Large intestine (tissue), 3 donors: ENCODE measurements around the gene NAB1. TPM values are rescaled to one million over a fixed set of nuclear protein-coding genes. Genes with fewer than 3 reads are reported as not detected.
"Not testable (repeated sequence)": the region's sequence is repeated elsewhere in the genome, so short reads cannot be mapped to it uniquely, and the experiment has no call there.

Experiments
- DNase-seq, 2 donors: peaks; one replicate each; pipeline versions ENCODE4 v3.0.0 to v3.0.0-alpha.2; 2013
- H3K27ac ChIP-seq: one replicate; pipeline ENCODE4 v1.5.1; 2013; ENCODE audit warnings: low read length
- H3K27me3 ChIP-seq: 2 replicates; pipeline ENCODE4 v1.6.1; 2013; ENCODE audit warnings: low read length; ENCODE audit not compliant: control insufficient read depth, insufficient read depth
- H3K36me3 ChIP-seq: 2 replicates; pipeline ENCODE4 v1.6.1; 2013; ENCODE audit warnings: low read length; ENCODE audit not compliant: control insufficient read depth, insufficient read depth
- H3K4me1 ChIP-seq: one replicate; pipeline ENCODE4 v1.6.1; 2013; ENCODE audit warnings: low read length; ENCODE audit not compliant: control insufficient read depth, insufficient read depth
- H3K4me3 ChIP-seq: one replicate; pipeline ENCODE4 v1.5.1; 2013; ENCODE audit warnings: low read length
- H3K9me3 ChIP-seq: one replicate; pipeline ENCODE4 v1.6.1; 2013; ENCODE audit warnings: mild to moderate bottlenecking, low read depth, low read length, moderate library complexity; ENCODE audit not compliant: control insufficient read depth
- WGBS: methylation state at CpG from one replicate; pipeline ENCODE4 v1.1.5; 2013; ENCODE audit warnings: low lambda C conversion rate; ENCODE audit not compliant: insufficient coverage; 5-methylcytosine and 5-hydroxymethylcytosine counted together
- polyA plus RNA-seq: library from polyadenylated mRNA; unstranded; fragments of 120-200 nt; gene quantifications from one replicate; pipeline ENCODE4 v1.2.1, GENCODE V29; 2013

Gene NAB1
- polyA plus RNA-seq, 1 donor, result 48.3 TPM

DNA sequence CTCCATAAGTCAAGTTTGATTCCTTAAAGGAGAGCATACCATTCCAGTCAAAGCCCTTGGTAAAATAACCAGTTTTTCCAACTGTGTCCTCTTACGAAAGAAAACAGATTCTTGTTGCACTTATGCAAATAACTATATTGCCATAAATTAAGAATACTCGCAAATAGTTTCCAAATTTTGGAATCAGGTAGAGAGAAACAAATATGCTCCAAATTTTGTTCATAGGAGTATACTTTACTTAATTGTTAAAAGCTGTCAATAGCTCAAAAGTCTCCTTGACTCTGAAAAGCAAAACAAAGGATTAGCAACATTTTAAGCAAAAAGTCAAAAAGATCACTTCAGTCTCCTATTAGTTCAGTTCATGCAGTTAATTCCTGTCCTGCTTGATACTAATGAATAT lies 38.4 kb upstream of the NAB1 start:
- not testable (repeated sequence) for H3K4me3 ChIP-seq

DNA sequence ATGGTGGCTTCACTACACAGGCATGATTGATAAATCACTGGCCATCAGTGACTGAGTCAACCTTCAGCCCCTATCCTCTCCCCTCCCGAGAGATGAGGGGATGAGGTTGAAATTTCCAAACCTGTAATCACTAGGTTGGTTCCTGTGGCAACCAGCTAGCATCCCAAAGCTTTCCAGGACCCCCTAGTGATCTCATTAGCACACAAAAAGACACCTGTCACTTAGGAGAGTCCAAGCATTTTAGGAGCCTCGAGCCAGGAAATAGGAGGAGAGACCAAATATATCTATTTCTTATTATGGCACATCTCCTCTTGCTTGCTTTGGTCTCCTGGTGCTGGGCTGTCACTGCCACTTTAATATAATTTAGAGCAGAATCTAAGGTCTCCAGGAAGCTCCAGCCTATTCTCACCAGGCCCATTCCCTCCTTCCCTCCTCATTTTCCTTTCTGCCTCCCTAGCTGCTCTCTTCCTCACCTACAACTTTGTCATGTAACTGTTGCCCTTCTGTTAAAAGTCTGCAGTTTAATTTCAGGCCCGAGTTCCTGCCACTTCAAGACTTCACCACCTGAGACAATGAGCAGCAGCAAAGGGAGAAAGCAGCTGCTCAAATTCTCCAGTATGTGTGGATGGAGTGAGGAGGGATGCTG lies 33.2 kb upstream of the NAB1 start:
- H3K27me3 ChIP-seq, result no peaks in the 10 kb centered on the region
- H3K27ac ChIP-seq, result no peak overlapping the region
- no peaks in the 10 kb centered on the region for H3K36me3 ChIP-seq
- peaks cover 6% of the 10 kb centered on the region for H3K4me1 ChIP-seq
- DNase-seq, result no peak
- no CpG with 5 or more reads among the region's 3 CpGs for WGBS
- no peaks in the 10 kb centered on the region for H3K9me3 ChIP-seq
- no peak overlapping the region for H3K4me3 ChIP-seq

More for the DNA sequence above, 38.4 kb upstream of the NAB1 start:
- H3K4me1 ChIP-seq, H3K9me3 ChIP-seq, H3K27ac ChIP-seq, H3K27me3 ChIP-seq, H3K36me3 ChIP-seq, DNase-seq: not testable (repeated sequence)
- 92% methylated on average over 2 of the region's 2 CpGs for WGBS

DNA sequence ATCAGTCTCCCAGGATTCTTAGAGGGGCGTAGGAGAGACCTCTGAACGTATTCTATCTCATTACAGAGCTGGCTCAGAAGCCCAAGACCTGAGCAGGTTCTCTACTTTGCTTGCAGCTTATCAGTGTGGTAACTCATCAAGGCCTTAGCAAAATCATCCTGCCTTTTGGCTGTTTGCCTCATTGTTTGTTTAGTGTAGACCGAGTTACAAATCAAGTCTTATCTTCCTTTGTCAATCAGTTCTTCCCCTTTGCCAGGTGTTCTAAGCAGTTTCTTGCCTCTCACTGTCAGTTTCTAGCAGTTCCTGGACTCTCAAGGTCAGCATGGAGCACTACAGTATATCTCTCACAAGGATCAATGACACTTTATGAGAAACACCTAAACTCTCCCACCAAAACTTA lies 30.9 kb upstream of the NAB1 start:
- Histone ChIP-seq H3K27ac (no peak overlapping the region), H3K4me1 (peaks cover 6% of the 10 kb centered on the region), H3K4me3 (no peak overlapping the region), H3K36me3 (no peaks in the 10 kb centered on the region), H3K9me3 (no peaks in the 10 kb centered on the region), H3K27me3 (no peaks in the 10 kb centered on the region)
- 0% methylated on average over 1 of the region's 3 CpGs for WGBS
- DNase-seq, result peak in 1 of 2 donors; percentile 27

DNA sequence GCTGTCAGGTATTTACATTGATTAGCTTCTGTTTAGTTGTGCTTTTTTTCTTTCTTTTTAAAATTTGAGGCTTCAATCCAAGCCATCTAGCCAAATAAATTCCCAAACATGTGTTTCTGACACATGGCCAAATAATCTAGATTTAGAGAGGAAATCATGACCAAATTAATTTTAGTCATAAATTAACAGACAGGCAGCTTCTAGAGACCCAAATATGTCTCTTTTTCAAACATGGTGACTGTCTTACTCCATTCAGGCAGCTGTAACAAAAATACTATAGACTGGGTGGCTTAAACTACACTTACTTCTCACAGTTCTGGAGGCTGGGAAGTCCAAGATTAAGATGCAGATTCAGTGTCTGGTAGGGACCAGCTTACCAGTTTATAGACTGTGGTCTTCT lies 23.2 kb upstream of the NAB1 start:
- H3K9me3 ChIP-seq, result no peaks in the 10 kb centered on the region
- H3K4me3 ChIP-seq, result no peak overlapping the region
- H3K4me1 ChIP-seq, result peaks cover 3% of the 10 kb centered on the region
- DNase-seq, result no peak
- H3K36me3 ChIP-seq, result no peaks in the 10 kb centered on the region
- no peaks in the 10 kb centered on the region for H3K27me3 ChIP-seq
- no peak overlapping the region for H3K27ac ChIP-seq

DNA sequence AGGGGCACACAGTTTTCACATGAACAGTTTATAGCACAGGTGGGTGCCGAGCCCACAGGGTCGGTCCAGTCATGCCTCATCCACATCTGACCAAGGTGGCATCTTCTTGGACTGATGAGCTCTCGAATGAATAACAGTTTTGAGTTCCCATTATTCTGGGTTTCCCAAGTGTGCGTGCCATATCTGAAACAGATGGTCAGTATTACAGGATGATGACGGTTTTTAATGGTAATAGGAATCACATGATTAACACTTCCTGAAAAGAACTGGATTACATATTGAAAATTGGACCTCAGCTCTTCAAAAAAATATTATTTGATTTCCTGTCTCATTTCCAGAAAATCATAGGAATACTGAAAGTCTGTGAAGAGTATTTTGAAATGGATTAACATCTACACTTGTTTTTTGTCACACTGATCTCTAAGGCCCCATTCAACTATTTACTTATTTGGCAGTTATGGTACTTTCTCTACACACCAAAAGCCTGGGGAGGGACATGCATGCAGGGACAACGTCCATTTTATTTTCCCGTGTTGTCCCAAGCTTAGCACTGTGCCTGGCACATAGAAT lies 22.2 kb upstream of the NAB1 start:
- H3K4me1 ChIP-seq, result peaks cover 3% of the 10 kb centered on the region
- DNase-seq, result no peak
- H3K27ac ChIP-seq, result no peak overlapping the region
- no peaks in the 10 kb centered on the region for H3K36me3 ChIP-seq
- 100% methylated on average over 1 of the region's 7 CpGs for WGBS
- no peaks in the 10 kb centered on the region for H3K9me3 ChIP-seq
- no peak overlapping the region for H3K4me3 ChIP-seq
- no peaks in the 10 kb centered on the region for H3K27me3 ChIP-seq

DNA sequence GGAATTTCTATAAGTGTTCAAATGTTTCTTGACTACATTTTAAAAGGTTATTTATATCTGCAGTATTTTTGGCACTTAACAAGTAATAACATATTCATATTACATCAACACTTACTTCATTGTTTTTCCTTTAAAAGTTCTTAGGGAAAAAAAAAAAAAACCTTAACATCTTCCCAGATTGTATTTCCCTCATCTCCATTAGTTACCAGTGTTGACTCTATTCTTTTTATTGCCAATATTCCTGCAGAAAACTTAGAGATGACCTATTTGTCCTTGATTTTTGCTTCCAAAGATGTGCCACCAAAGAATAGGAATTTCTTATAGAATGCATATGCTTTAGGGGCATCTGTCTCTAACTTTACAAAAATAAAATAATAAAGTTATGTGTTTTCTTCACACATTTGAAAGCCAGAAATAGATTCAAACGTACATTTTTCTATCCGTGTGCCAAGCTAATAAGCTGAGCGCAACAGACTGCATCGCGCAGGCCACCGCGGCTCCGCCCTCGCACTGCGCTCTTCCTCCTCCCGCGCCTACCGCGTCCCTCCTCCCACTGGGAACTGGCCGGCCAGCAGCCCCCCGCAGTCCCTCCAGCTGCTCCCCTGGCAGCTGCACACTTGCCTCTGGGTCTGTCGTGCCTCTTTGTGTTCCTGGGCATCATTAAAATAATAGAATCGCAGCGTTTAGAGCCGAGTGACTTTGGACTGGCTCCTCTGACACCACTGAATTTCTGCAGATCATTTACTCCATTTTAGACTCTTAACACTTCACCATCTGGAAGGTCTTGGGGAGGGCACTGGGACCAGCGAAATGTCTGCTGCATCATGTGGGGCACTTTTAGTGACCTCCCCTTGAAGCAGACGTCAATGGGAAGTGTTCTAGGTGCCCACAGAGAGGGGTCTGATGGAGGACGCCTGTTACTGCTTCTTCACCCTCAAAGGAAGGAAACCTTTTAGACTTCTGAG lies 21.2 kb upstream of the NAB1 start:
- Histone ChIP-seq H3K4me3 (peak overlapping the region; percentile 52), H3K36me3 (no peaks in the 10 kb centered on the region)
- DNase-seq, result peak in 1 of 2 donors; percentile 61

DNA sequence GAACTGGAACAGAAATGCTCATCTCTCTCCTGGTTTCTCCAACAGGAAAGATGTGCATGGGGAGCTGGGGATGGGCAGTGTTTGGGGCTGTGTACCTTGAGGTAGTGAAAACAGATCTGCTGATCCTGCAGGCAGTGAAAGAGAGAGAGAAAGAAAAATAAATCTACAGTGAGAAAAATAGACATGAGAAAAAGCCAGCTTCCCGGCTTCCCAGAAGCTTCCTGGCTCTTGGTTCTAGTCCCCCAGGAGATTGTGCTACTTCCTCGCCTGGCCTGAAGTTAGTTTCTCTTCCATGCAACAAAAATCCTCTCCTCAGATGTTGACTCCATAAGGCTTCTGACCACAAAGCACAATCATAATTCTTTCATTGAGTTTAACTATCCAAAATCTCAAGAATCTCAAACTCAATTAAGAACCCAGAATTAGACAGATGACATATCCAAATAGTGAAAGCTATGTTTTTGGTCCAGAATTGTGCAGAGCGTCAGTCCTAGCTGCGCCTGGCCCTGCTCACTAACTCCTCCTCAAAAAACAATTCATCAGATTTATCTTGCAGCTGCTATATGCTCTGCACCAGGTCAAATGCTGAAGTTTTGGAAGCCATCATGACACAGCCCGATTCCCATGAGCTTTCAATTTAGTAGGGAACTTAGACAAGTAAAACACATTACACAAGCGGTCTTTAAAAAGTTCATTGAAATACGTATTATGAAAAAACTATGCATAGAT lies 20.1 kb upstream of the NAB1 start:
- WGBS, result 94% methylated on average over 2 of the region's 7 CpGs
- H3K27me3 ChIP-seq, result no peaks in the 10 kb centered on the region
- no peaks in the 10 kb centered on the region for H3K36me3 ChIP-seq
- no peaks in the 10 kb centered on the region for H3K9me3 ChIP-seq
- H3K27ac ChIP-seq, result no peak overlapping the region
- peaks cover 3% of the 10 kb centered on the region for H3K4me1 ChIP-seq
- DNase-seq, result no peak
- H3K4me3 ChIP-seq, result no peak overlapping the region

More for the DNA sequence above, 21.2 kb upstream of the NAB1 start:
- Histone ChIP-seq H3K4me1 (peaks cover 3% of the 10 kb centered on the region), H3K9me3 (no peaks in the 10 kb centered on the region), H3K27ac (peak overlapping the region; percentile 19), H3K27me3 (no peaks in the 10 kb centered on the region)
- WGBS, result no CpG with 5 or more reads among the region's 23 CpGs

DNA sequence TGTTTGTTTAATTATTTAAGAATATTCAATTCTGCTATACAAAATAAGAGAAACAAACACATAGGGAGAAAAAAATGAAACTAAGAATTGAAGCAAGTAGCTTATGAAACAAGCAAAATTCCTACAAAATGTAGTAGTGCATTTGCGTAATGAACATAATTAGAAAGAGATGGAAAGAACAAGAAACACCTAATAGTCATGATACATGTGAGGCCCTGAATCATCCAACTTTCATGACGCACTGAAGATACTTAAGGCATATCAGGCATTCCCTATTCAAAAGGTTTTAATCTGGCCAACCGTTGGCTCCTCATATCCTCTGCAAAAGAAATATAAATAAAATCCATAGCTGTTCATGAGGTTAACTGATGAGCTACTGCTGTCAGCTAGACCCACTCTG lies 14.5 kb upstream of the NAB1 start:
- no peak overlapping the region for H3K4me3 ChIP-seq
- no peaks in the 10 kb centered on the region for H3K4me1 ChIP-seq
- no peaks in the 10 kb centered on the region for H3K9me3 ChIP-seq
- no peak for DNase-seq
- no peak overlapping the region for H3K27ac ChIP-seq
- 100% methylated on average over 1 of the region's 3 CpGs for WGBS
- no peaks in the 10 kb centered on the region for H3K36me3 ChIP-seq
- H3K27me3 ChIP-seq, result no peaks in the 10 kb centered on the region

DNA sequence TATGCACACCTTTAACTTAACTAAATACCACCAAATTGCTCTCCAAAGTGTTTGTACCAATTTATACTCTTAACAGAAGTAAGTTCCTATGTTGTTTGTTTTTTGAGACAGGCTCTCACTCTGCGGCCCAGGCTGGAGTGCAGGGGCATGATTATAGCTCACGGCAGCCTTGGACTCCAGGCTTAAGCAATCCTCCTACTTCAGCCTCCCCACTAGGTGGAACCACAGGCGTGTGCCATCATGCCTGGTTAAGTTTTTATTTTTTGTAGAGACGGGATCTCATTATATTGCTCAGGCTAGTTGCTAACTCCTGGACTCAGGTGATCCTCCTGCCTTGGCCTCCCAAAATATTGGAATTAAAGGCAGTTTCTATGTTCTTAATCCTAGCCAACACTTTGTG lies 13.1 kb upstream of the NAB1 start:
- WGBS, result 80% methylated on average over 1 of the region's 4 CpGs
- no peaks in the 10 kb centered on the region for H3K36me3 ChIP-seq
- H3K27ac ChIP-seq, result no peak overlapping the region
- DNase-seq, result no peak
- no peaks in the 10 kb centered on the region for H3K9me3 ChIP-seq
- H3K4me3 ChIP-seq, result no peak overlapping the region
- H3K4me1 ChIP-seq, result no peaks in the 10 kb centered on the region
- no peaks in the 10 kb centered on the region for H3K27me3 ChIP-seq

DNA sequence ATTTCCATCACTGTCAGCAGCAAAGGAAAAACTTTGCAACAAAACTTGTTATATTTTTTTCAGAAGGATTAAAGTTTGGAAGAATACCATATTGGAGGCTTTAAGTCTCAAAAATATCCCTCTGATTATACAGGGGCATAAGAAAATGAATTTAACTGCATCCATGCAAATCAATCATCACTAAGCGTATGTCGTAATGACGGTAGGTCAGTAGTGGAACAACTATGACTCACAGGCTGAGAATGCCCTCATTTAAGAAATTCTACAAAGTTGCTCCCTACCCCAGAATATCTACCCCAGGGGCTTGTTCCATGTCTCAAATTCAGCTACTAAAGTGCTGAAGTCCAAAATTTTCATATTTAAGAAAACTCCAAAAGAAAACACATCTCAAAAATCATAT lies 12.5 kb upstream of the NAB1 start:
- H3K4me1 ChIP-seq, result no peaks in the 10 kb centered on the region
- H3K4me3 ChIP-seq, result no peak overlapping the region
- no peak for DNase-seq
- no peak overlapping the region for H3K27ac ChIP-seq
- WGBS, result no CpG with 5 or more reads among the region's 3 CpGs
- no peaks in the 10 kb centered on the region for H3K36me3 ChIP-seq
- H3K27me3 ChIP-seq, result no peaks in the 10 kb centered on the region
- H3K9me3 ChIP-seq, result no peaks in the 10 kb centered on the region
